Stimulated activated CD4-positive, alpha-beta T cell treated with anti-CD3 and anti-CD28 coated beads, Interleukin-1b, Interleukin-23, amount 100 ng/mL, for 48 hours (primary cell): ENCODE measurements around the gene SDC4.

Experiments
- DNase-seq: peaks from one replicate; pipeline ENCODE4 v3.0.0-alpha.2; 2020

SDC4 gene

GRCh38 chr20:45293041-45294002 lies 54.9 kb downstream of the SDC4 start:
- peak; percentile 82 for DNase-seq

- no peak for DNase-seq
Measured at GRCh38 chr20:45292343-45292742, 55.9 kb downstream of the SDC4 start.

GRCh38 chr20:45291526-45291925 lies 56.7 kb downstream of the SDC4 start:
- DNase-seq, result no peak

DNA sequence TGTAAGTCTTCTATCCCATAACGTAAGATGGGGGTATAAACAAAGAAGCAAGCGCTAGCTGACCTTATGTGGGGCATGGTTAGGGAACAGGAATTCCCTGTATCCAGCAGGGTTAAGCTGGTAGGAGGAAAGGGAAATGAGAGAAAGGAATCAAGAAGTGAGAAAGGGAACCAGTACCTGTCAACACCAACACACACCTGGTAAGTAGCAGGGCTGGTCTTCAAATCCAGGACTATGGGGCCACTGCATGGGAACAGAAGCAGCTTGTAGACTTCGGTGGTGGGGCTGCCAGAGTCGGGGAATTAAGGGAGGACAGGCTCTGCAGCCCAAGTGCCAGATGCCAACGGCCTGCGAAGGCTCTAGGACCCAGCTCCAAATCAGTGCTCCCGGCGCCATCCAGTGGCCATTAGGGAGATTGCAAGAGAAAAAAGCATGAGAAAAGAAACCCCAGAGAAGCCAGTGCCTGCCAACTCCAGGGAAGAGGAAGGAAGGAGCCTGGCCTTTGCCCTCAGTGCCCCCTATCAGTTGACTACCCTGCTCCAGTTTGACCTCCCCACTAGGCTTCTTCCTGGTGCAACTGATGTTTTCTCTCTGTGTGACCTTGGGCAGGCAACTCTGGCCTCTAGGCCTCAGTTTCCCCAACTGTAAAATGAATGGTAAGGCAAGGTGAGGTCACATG lies 57.4 kb downstream of the SDC4 start:
- DNase-seq, result peak; percentile 67

DNA sequence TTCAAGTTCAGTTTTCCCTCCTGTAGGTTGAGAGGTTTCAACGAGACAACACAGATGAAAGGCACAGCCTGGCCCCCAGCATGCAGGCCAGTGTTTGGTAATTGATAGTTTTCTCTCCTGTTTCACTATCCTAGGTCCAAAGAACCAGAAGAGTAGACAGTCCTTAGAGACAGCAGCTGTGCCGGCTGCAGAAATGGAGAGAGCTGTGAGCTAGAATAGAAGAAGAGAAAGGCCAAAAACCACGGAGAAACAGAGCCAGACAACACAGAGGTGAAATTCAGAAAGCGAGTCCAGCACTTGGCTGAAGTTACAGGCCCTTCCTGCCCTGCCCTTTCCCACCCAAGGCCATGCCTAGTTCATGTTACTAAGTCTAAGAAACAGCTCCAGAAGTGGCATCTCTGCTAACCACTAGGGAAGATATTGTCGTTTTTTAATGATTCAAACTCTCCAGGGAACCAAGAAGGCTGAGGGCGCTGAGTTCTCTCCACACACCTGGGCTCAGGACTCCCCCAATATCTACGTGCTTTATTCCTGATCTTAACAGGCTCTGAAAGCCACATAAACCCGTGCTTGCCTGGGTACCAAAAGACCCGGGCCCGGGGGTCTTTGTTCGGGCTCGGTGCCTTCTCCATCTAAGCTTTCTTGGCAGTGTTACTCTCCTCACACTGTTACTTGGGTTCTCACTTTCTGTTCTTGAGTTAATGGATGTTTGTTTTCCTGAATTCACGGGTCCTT lies 58.1 kb downstream of the SDC4 start:
- DNase-seq, result no peak

GRCh38 chr20:45288860-45289259 lies 59.4 kb downstream of the SDC4 start:
- DNase-seq, result no peak

DNA sequence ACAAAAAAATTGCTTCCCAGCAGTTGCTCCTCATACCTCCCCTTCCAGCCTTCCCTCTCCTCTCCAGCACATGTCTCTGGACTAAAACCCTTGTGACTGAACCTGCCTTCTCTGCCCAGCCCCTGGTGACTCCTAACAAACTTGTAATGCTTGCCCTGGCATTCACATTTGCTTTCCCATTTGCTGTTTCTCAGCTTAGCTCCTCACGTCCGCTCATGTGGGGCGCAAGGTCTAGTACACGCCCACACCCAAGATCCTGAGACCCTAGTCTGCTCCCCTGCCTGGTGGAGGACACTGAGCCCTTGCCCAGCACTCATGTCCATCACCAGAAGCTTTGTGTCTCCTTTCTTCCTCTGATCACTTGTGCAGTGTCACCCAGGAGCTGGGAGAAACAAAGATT lies 59.8 kb downstream of the SDC4 start:
- no peak for DNase-seq

- no peak for DNase-seq
Measured at GRCh38 chr20:45283551-45284057, 64.6 kb downstream of the SDC4 start.

DNA sequence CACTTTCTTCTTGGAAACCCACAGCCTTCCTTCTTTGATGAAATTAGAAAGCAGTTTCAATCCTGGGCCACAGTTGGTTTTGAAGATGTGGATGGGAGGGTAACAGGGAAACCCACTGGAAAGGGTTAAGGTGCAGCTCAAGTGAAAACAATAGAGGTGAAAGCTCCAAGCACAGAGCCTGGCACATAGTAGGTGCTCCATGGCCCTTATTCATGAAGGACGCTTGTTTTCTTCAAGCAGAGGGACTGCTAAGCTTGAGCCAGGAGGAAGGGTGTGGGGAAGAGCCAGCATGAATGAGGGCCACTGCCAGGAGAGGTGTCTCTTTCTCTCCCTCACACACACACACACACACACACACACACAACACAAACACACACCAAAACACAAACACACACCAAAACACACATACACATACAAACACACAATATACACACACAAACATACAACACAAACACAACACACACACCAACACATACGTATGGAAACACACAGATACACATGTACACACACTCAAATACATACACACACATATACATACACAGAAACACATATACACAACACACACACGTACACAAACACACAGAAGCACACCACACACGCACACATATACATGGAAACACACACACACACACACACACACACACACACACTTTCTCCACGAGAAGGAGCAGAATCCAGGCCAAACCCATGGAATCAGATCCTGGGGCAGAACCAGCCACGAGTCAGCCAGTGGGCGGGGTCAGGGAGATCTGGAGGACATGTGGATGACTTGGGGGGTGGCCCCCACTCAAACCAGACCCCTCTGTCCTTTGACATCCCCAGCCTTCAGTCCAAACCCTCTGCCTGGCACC lies 65.3 kb downstream of the SDC4 start:
- no peak for DNase-seq

- no peak for DNase-seq
Measured at GRCh38 chr20:45279992-45280391, 68.2 kb downstream of the SDC4 start.

- DNase-seq, result no peak
Measured at GRCh38 chr20:45275338-45275737, 72.9 kb downstream of the SDC4 start.
